HTR-8/SVneo (cell line): ENCODE measurements around the gene CCDC194.

Source experiments
- DNase-seq: peaks from one replicate; pipeline ENCODE4 v3.0.0; 2011; ENCODE audit warnings: low spot score, mixed read lengths; ENCODE audit not compliant: insufficient read length
- FAIRE-seq: peaks from 2 replicates; lab custom pipeline; 2011; peaks lifted over from hg19 to GRCh38; lab: Jason Lieb, UNC

Gene CCDC194

GRCh38 chr19:17393914-17394313, at the start of gene CCDC194:
Gene CCDC194 (minus strand): TSS chr19:17394196. CDS start chr19:17394158, 38 bp downstream.
- DNase-seq (no peak), FAIRE-seq (no peak)

- FAIRE-seq (peak; percentile 80), DNase-seq (no peak)
Observed at GRCh38 chr19:17441241-17442021, 47.4 kb upstream of the CCDC194 start.

- FAIRE-seq (no peak), DNase-seq (no peak)
Observed at GRCh38 chr19:17436874-17437267, 42.9 kb upstream of the CCDC194 start.

- FAIRE-seq (no peak), DNase-seq (no peak)
Observed at GRCh38 chr19:17436094-17436873, 42.3 kb upstream of the CCDC194 start.

- FAIRE-seq (no peak), DNase-seq (no peak)
Observed at GRCh38 chr19:17435218-17435617, 41.2 kb upstream of the CCDC194 start.

- FAIRE-seq (no peak), DNase-seq (no peak)
Observed at GRCh38 chr19:17431417-17431816, 37.4 kb upstream of the CCDC194 start.

GRCh38 chr19:17429641-17430113, 35.7 kb upstream of the CCDC194 start:
- DNase-seq (no peak), FAIRE-seq (no peak)

- no peak for FAIRE-seq
Observed at GRCh38 chr19:17424743-17425365, 30.9 kb upstream of the CCDC194 start.

GRCh38 chr19:17423429-17424208, 29.6 kb upstream of the CCDC194 start:
- FAIRE-seq: no peak

More at GRCh38 chr19:17424743-17425365, 30.9 kb upstream of the CCDC194 start:
- no peak for DNase-seq

GRCh38 chr19:17421942-17422341, 27.9 kb upstream of the CCDC194 start:
- DNase-seq (no peak), FAIRE-seq (no peak)

More at GRCh38 chr19:17423429-17424208, 29.6 kb upstream of the CCDC194 start:
- DNase-seq: no peak

GRCh38 chr19:17420475-17420924, 26.5 kb upstream of the CCDC194 start:
- no peak for FAIRE-seq
- DNase-seq: no peak

GRCh38 chr19:17419621-17420474, 25.9 kb upstream of the CCDC194 start, which contains the start of gene MVB12A:
Gene MVB12A (plus strand): TSS chr19:17420047. CDS start chr19:17420136, 89 bp downstream.
- peak; percentile 99 for DNase-seq
- peak; percentile 95 for FAIRE-seq

GRCh38 chr19:17419154-17419620, 25.2 kb upstream of the CCDC194 start:
- FAIRE-seq (no peak), DNase-seq (no peak)

- FAIRE-seq (no peak), DNase-seq (no peak)
Observed at GRCh38 chr19:17418710-17419109, 24.7 kb upstream of the CCDC194 start.

- DNase-seq: no peak
- no peak for FAIRE-seq
Observed at GRCh38 chr19:17415121-17415520, 21.1 kb upstream of the CCDC194 start.

GRCh38 chr19:17414097-17414496, 20.1 kb upstream of the CCDC194 start:
- DNase-seq (no peak), FAIRE-seq (no peak)

GRCh38 chr19:17411801-17412200, 17.8 kb upstream of the CCDC194 start:
- FAIRE-seq: no peak
- no peak for DNase-seq

- DNase-seq (no peak), FAIRE-seq (no peak)
Observed at GRCh38 chr19:17409990-17410389, 16.0 kb upstream of the CCDC194 start.

- DNase-seq (no peak), FAIRE-seq (no peak)
Observed at GRCh38 chr19:17406887-17407196, 12.8 kb upstream of the CCDC194 start.
